Activated CD4-positive, alpha-beta T cell treated with anti-CD3 and anti-CD28 coated beads for 36 hours (primary cell): ENCODE measurements around the gene TMEM221. TPM values are rescaled to one million over a fixed set of nuclear protein-coding genes. Genes with fewer than 3 reads are reported as not detected.

Source experiments
- ATAC-seq: fragments of 200-7000 bp; cut with Tn5 transposase; one replicate; pipeline ENCODE4 v1.10.0; 2021; ENCODE audit warnings: mild to moderate bottlenecking, moderate library complexity
- CTCF ChIA-PET: fragments of 350-600 bp; sonication (Branson Sonifier 250); formaldehyde crosslinking; loops from one replicate; lab custom pipeline; 2021; ENCODE audit warnings: antibody characterized with exemption; lab: Charles Lee
- POLR2A ChIA-PET: fragments of 350-600 bp; sonication (Branson Sonifier 250); formaldehyde crosslinking; loops from one replicate; lab custom pipeline; 2021; ENCODE audit warnings: antibody characterized with exemption, inconsistent platforms; lab: Charles Lee
- DNase-seq: peaks from one replicate; pipeline ENCODE4 v3.0.0-alpha.2; 2020
- H3K27ac Mint-ChIP-seq: one replicate; pipeline ENCODE4 v1.8.0; 2021; ENCODE audit warnings: mixed read lengths
- H3K27me3 Mint-ChIP-seq: one replicate; pipeline ENCODE4 v1.8.0; 2021; ENCODE audit warnings: mixed read lengths
- H3K36me3 Mint-ChIP-seq: one replicate; pipeline ENCODE4 v1.8.0; 2021; ENCODE audit warnings: low read depth, mixed read lengths
- H3K4me1 Mint-ChIP-seq: one replicate; pipeline ENCODE4 v1.8.0; 2021; ENCODE audit warnings: mixed read lengths
- H3K4me3 Mint-ChIP-seq: one replicate; pipeline ENCODE4 v1.8.0; 2021; ENCODE audit warnings: mild to moderate bottlenecking, moderate library complexity, mixed read lengths
- H3K9me3 Mint-ChIP-seq: one replicate; pipeline ENCODE4 v1.8.0; 2021; ENCODE audit warnings: low read depth, mixed read lengths
- intact Hi-C, 2 experiments: fragments of 100-400 bp; cut with DNase I in 1 of 2; cut with micrococcal nuclease in 1 of 2; formaldehyde crosslinking; loops; one replicate each; pipeline versions ENCODE4 v1.14.2 to v1.15.1; 2022 to 2024; cut with DNase I, micrococcal nuclease
- total RNA-seq, 2 experiments: library from RNA; stranded (reverse); gene quantifications; one replicate each; pipeline ENCODE4 v1.2.3, GENCODE V29; 2021

Gene TMEM221
- total RNA-seq, 2 experiments from 2014 or later, result not detected

GRCh38 chr19:17419154-17419620 lies 29.3 kb downstream of the TMEM221 start:
- intact Hi-C loops, result loop anchor here (1.0 to 5.0 kb wide), 10 partner anchors 13 to 1342 kb away; partner anchors contain the start of genes GTPBP3 (in 2 of the 2), BABAM1 (in 1 of the 2), BST2 (in 1 of the 2) and COLGALT1 (in 1 of the 2)
- peaks cover 9% of the 10 kb centered on the region for H3K36me3 Mint-ChIP-seq
- no peak for ATAC-seq
- CTCF ChIA-PET, result interaction anchor here (0.6 to 1.5 kb wide), 13 partner anchors 9 to 428 kb away, joined by 3 to 9 read pairs (median 4); partner anchors contain the start of genes DDA1 and JAK3
- POLR2A ChIA-PET, result interaction anchor here (1.1 to 1.9 kb wide), 3 partner anchors 13 to 184 kb away, joined by 4 to 10 read pairs (median 5); partner anchors contain the start of genes BST2 and DDA1
- H3K4me1 Mint-ChIP-seq, result peaks cover 11% of the 10 kb centered on the region
- H3K9me3 Mint-ChIP-seq, result no peaks in the 10 kb centered on the region
- H3K27me3 Mint-ChIP-seq, result no peaks in the 10 kb centered on the region
- H3K4me3 Mint-ChIP-seq, result peak overlapping the region; percentile 91
- H3K27ac Mint-ChIP-seq, result peak overlapping the region; percentile 87
- DNase-seq, result no peak

GRCh38 chr19:17418710-17419109 lies 29.8 kb downstream of the TMEM221 start:
- H3K9me3 Mint-ChIP-seq, result no peaks in the 10 kb centered on the region
- H3K4me1 Mint-ChIP-seq, result peaks cover 11% of the 10 kb centered on the region
- peak overlapping the region; percentile 87 for H3K27ac Mint-ChIP-seq
- H3K4me3 Mint-ChIP-seq, result peak overlapping the region; percentile 91
- DNase-seq (no peak), ATAC-seq (no peak)
- no peaks in the 10 kb centered on the region for H3K27me3 Mint-ChIP-seq
- CTCF ChIA-PET, result interaction anchor here (1.0 to 1.5 kb wide), 3 partner anchors 15 to 77 kb away, joined by 3 to 9 read pairs (median 4); no protein-coding TSS in a partner anchor
- intact Hi-C loops, result loop anchor here (1.0 to 5.0 kb wide), 10 partner anchors 12 to 1341 kb away; partner anchors contain the start of genes GTPBP3 (in 2 of the 2), BABAM1 (in 1 of the 2), BST2 (in 1 of the 2) and COLGALT1 (in 1 of the 2)
- POLR2A ChIA-PET, result interaction anchor here (1.3 to 1.9 kb wide), 2 partner anchors 13 to 110 kb away, joined by 4 to 10 read pairs; partner anchors contain the start of genes BST2 and DDA1
- peaks cover 9% of the 10 kb centered on the region for H3K36me3 Mint-ChIP-seq

GRCh38 chr19:17415121-17415520 lies 33.3 kb downstream of the TMEM221 start:
- intact Hi-C loops, result loop anchor here in 1 of 2 experiments (5.0 kb wide), 1 partner anchor 1338 kb away; the partner anchor contains the start of gene TPM4
- Mint-ChIP-seq H3K27ac (no peak overlapping the region), H3K27me3 (no peaks in the 10 kb centered on the region), H3K9me3 (no peaks in the 10 kb centered on the region), H3K36me3 (peaks cover 7% of the 10 kb centered on the region), H3K4me3 (no peak overlapping the region), H3K4me1 (peaks cover 7% of the 10 kb centered on the region)
- DNase-seq (no peak), ATAC-seq (no peak)
- ChIA-PET POLR2A (no interaction called here), CTCF (interaction anchor here (1.0 kb wide), 1 partner anchor 34 kb away, joined by 3 read pairs; no protein-coding TSS in a partner anchor)

- Mint-ChIP-seq H3K27ac (no peak overlapping the region), H3K27me3 (no peaks in the 10 kb centered on the region), H3K36me3 (peaks cover 7% of the 10 kb centered on the region), H3K4me1 (peaks cover 2% of the 10 kb centered on the region), H3K4me3 (no peak overlapping the region), H3K9me3 (no peaks in the 10 kb centered on the region)
- DNase-seq (no peak), ATAC-seq (no peak)
- POLR2A ChIA-PET, result no interaction called here
- CTCF ChIA-PET, result interaction anchor here (1.0 kb wide), 1 partner anchor 33 kb away, joined by 3 read pairs; no protein-coding TSS in a partner anchor
- intact Hi-C loops, result no loop called here
Observed at GRCh38 chr19:17414097-17414496, 34.4 kb downstream of the TMEM221 start.

GRCh38 chr19:17411801-17412200 lies 36.7 kb downstream of the TMEM221 start:
- Mint-ChIP-seq H3K4me1 (peaks cover 9% of the 10 kb centered on the region), H3K36me3 (peaks cover 5% of the 10 kb centered on the region), H3K4me3 (no peak overlapping the region), H3K27me3 (no peaks in the 10 kb centered on the region), H3K9me3 (no peaks in the 10 kb centered on the region), H3K27ac (no peak overlapping the region)
- ChIA-PET POLR2A (no interaction called here), CTCF (interaction anchor here (0.8 to 1.3 kb wide), 2 partner anchors 54 to 157 kb away, joined by 3 to 6 read pairs; no protein-coding TSS in a partner anchor)
- DNase-seq (no peak), ATAC-seq (no peak)
- intact Hi-C loops, result no loop called here

- POLR2A ChIA-PET, result no interaction called here
- H3K36me3 Mint-ChIP-seq, result peaks cover 5% of the 10 kb centered on the region
- intact Hi-C loops, result no loop called here
- ATAC-seq, result no peak
- CTCF ChIA-PET, result no interaction called here
- H3K27me3 Mint-ChIP-seq, result no peaks in the 10 kb centered on the region
- no peak for DNase-seq
- no peaks in the 10 kb centered on the region for H3K9me3 Mint-ChIP-seq
- H3K4me3 Mint-ChIP-seq, result no peak overlapping the region
- peaks cover 16% of the 10 kb centered on the region for H3K4me1 Mint-ChIP-seq
- no peak overlapping the region for H3K27ac Mint-ChIP-seq
Observed at GRCh38 chr19:17409990-17410389, 38.5 kb downstream of the TMEM221 start.

GRCh38 chr19:17406887-17407196 lies 41.6 kb downstream of the TMEM221 start:
- intact Hi-C loops, result loop anchor here in 1 of 2 experiments (1.0 kb wide), 1 partner anchor 12 kb away; no protein-coding TSS in a partner anchor
- ChIA-PET POLR2A (interaction anchor here (1.2 to 2.0 kb wide), 2 partner anchors 13 to 140 kb away, joined by 4 to 10 read pairs; partner anchors contain the start of genes BABAM1 and MVB12A), CTCF (interaction anchor here (0.7 to 1.4 kb wide), 5 partner anchors 13 to 91 kb away, joined by 3 to 5 read pairs (median 5); partner anchors contain the start of gene MVB12A)
- DNase-seq (no peak), ATAC-seq (no peak)
- no peaks in the 10 kb centered on the region for H3K27me3 Mint-ChIP-seq
- H3K4me1 Mint-ChIP-seq, result peaks cover 28% of the 10 kb centered on the region
- no peaks in the 10 kb centered on the region for H3K9me3 Mint-ChIP-seq
- H3K27ac Mint-ChIP-seq, result peak overlapping the region; percentile 90
- H3K36me3 Mint-ChIP-seq, result peaks cover 3% of the 10 kb centered on the region
- peak overlapping the region; percentile 76 for H3K4me3 Mint-ChIP-seq

- peaks cover 7% of the 10 kb centered on the region for H3K36me3 Mint-ChIP-seq
- ATAC-seq (peak; percentile 5), DNase-seq (peak; percentile 51)
- CTCF ChIA-PET, result interaction anchor here (0.7 to 1.4 kb wide), 9 partner anchors 13 to 92 kb away, joined by 3 to 7 read pairs (median 5); partner anchors contain the start of gene MVB12A
- intact Hi-C loops, result loop anchor here in 1 of 2 experiments (1.0 kb wide), 1 partner anchor 13 kb away; no protein-coding TSS in a partner anchor
- POLR2A ChIA-PET, result interaction anchor here (1.2 to 2.0 kb wide), 3 partner anchors 13 to 191 kb away, joined by 3 to 10 read pairs (median 4); partner anchors contain the start of genes BABAM1, MVB12A and USE1
- H3K4me1 Mint-ChIP-seq, result peaks cover 28% of the 10 kb centered on the region
- H3K27ac Mint-ChIP-seq, result peak overlapping the region; percentile 90
- no peaks in the 10 kb centered on the region for H3K9me3 Mint-ChIP-seq
- H3K27me3 Mint-ChIP-seq, result no peaks in the 10 kb centered on the region
- peak overlapping the region; percentile 76 for H3K4me3 Mint-ChIP-seq
Observed at GRCh38 chr19:17406046-17406886, 42.2 kb downstream of the TMEM221 start.

- Mint-ChIP-seq H3K4me1 (peaks cover 28% of the 10 kb centered on the region), H3K9me3 (no peaks in the 10 kb centered on the region), H3K27ac (peak within 1 kb of the TSS; percentile 90), H3K27me3 (no peaks in the 10 kb centered on the region), H3K4me3 (peak within 1 kb of the TSS; percentile 76), H3K36me3 (peaks cover 7% of the 10 kb centered on the region)
- intact Hi-C loops, result loop anchor here (1.0 to 2.0 kb wide), 2 partner anchors 14 to 15 kb away; no protein-coding TSS in a partner anchor
- ChIA-PET POLR2A (interaction anchor here (0.6 to 2.0 kb wide), 5 partner anchors 14 to 443 kb away, joined by 3 to 10 read pairs (median 5); partner anchors contain the start of genes DDA1, MVB12A and USE1), CTCF (interaction anchor here (0.6 to 1.4 kb wide), 6 partner anchors 15 to 73 kb away, joined by 3 to 7 read pairs (median 4); no protein-coding TSS in a partner anchor)
- DNase-seq, result peak; percentile 60
- ATAC-seq, result peak; percentile 80
Observed at GRCh38 chr19:17405250-17406045, 43.0 kb downstream of the TMEM221 start, which contains the start of gene BST2. BST2 (minus strand) TSS chr19:17405630; CDS start chr19:17405575, 55 bp downstream.
